HG03060 (cell line): ENCODE results near the gene MMP8.

Experiments used
- ATAC-seq: cut with Tn5 transposase; IDR thresholded peaks from one replicate; pipeline ENCODE4 v1.9.1; 2021; ENCODE audit warnings: low read depth, moderate number of reproducible peaks; ENCODE audit not compliant: unreplicated experiment

MMP8 gene

GRCh38 chr11:102727890-102728289, 3.1 kb upstream of the MMP8 start:
- no peak for ATAC-seq

- ATAC-seq, result no peak
Observed at GRCh38 chr11:102722821-102723220, 1.9 kb downstream of the MMP8 start.

- no peak for ATAC-seq
Observed at GRCh38 chr11:102719620-102720277, 5.0 kb downstream of the MMP8 start.

- ATAC-seq, result no peak
Observed at GRCh38 chr11:102717280-102717679, 7.5 kb downstream of the MMP8 start.

GRCh38 chr11:102716527-102716926, 8.2 kb downstream of the MMP8 start:
- ATAC-seq, result peak; percentile 41

GRCh38 chr11:102712137-102712536, 12.6 kb downstream of the MMP8 start:
- ATAC-seq, result no peak

GRCh38 chr11:102709201-102709945, 15.4 kb downstream of the MMP8 start:
- ATAC-seq, result no peak

- ATAC-seq, result no peak
Observed at GRCh38 chr11:102708654-102709053, 16.1 kb downstream of the MMP8 start.

- ATAC-seq, result no peak
Observed at GRCh38 chr11:102705626-102706025, 19.1 kb downstream of the MMP8 start, which contains the start of gene MMP27. TSS of gene MMP27 (minus strand) at chr11:102705769. CDS start at chr11:102705714, 55 bp downstream.

GRCh38 chr11:102704841-102705240, 19.9 kb downstream of the MMP8 start:
- no peak for ATAC-seq

- no peak for ATAC-seq
Observed at GRCh38 chr11:102703826-102704493, 20.8 kb downstream of the MMP8 start.

- no peak for ATAC-seq
Observed at GRCh38 chr11:102695201-102695600, 29.6 kb downstream of the MMP8 start.

- ATAC-seq, result no peak
Observed at GRCh38 chr11:102685754-102686153, 39.0 kb downstream of the MMP8 start.

GRCh38 chr11:102685338-102685737, 39.4 kb downstream of the MMP8 start:
- no peak for ATAC-seq

GRCh38 chr11:102683277-102683676, 41.5 kb downstream of the MMP8 start:
- no peak for ATAC-seq

- no peak for ATAC-seq
Observed at GRCh38 chr11:102680945-102681344, 43.8 kb downstream of the MMP8 start.

- ATAC-seq, result no peak
Observed at GRCh38 chr11:102678022-102678421, 46.7 kb downstream of the MMP8 start.

- no peak for ATAC-seq
Observed at GRCh38 chr11:102676084-102676483, 48.7 kb downstream of the MMP8 start.

GRCh38 chr11:102669664-102670063, 55.1 kb downstream of the MMP8 start:
- ATAC-seq, result peak; percentile 57

- ATAC-seq, result no peak
Observed at GRCh38 chr11:102666331-102666957, 58.3 kb downstream of the MMP8 start.
